GM23338 (cell line): Measurements from ENCODE around the gene CSRNP3. TPM values are rescaled to one million over a fixed set of nuclear protein-coding genes. Genes with fewer than 3 reads are reported as not detected.

Experiments
- ATAC-seq: fragments of 200-7000 bp; cut with Tn5 transposase; 3 replicates; pipeline ENCODE4 v1.9.1; 2020
- DNase-seq: peaks from one replicate; pipeline ENCODE4 v3.0.0-alpha.2; 2015; ENCODE audit warnings: low spot score
- H2AFZ ChIP-seq: fragments of 200-600 bp; sonication (generic); 2 replicates; pipeline ENCODE4 v1.8.0; 2016; ENCODE audit warnings: antibody characterized with exemption, mild to moderate bottlenecking, moderate library complexity
- H3F3A ChIP-seq: fragments of 200-600 bp; sonication (generic); replicated peaks from 2 replicates; pipeline ENCODE4 v1.8.0; 2017; ENCODE audit warnings: antibody characterized with exemption, mixed run types, low read depth
- H3K27ac ChIP-seq: fragments of 200-600 bp; sonication (generic); 2 replicates; pipeline ENCODE4 v1.6.1; 2016; ENCODE audit warnings: low read depth
- H3K27me3 ChIP-seq: fragments of 200-600 bp; sonication (generic); 2 replicates; pipeline ENCODE4 v1.8.0; 2016; ENCODE audit warnings: mild to moderate bottlenecking, mixed run types, moderate library complexity; ENCODE audit not compliant: insufficient read depth
- H3K36me3 ChIP-seq: fragments of 200-600 bp; sonication (generic); 2 replicates; pipeline ENCODE4 v1.8.0; 2016; ENCODE audit warnings: mild to moderate bottlenecking; ENCODE audit not compliant: insufficient read depth
- H3K4me1 ChIP-seq: fragments of 200-600 bp; sonication (generic); 2 replicates; pipeline ENCODE4 v1.8.0; 2016; ENCODE audit warnings: mild to moderate bottlenecking, moderate library complexity; ENCODE audit not compliant: insufficient read depth
- H3K4me2 ChIP-seq: fragments of 200-600 bp; sonication (generic); 2 replicates; pipeline ENCODE4 v1.7.1; 2017; ENCODE audit warnings: mixed run types
- H3K4me3 ChIP-seq: fragments of 200-600 bp; sonication (generic); 2 replicates; pipeline ENCODE4 v1.6.1; 2016; ENCODE audit warnings: mixed run types
- H3K79me2 ChIP-seq: fragments of 200-600 bp; sonication (generic); replicated peaks from 2 replicates; pipeline ENCODE4 v1.8.0; 2017; ENCODE audit warnings: mild to moderate bottlenecking; ENCODE audit not compliant: insufficient read depth
- H3K9me2 ChIP-seq: fragments of 200-600 bp; sonication (generic); 2 replicates; pipeline ENCODE4 v1.8.0; 2017; ENCODE audit not compliant: insufficient read depth
- H4K20me1 ChIP-seq: fragments of 200-600 bp; sonication (generic); replicated peaks from 2 replicates; pipeline ENCODE4 v1.8.0; 2017; ENCODE audit warnings: mild to moderate bottlenecking; ENCODE audit not compliant: insufficient read depth
- H3K27ac Mint-ChIP-seq: 2 replicates; pipeline ENCODE4 v1.8.0; 2020; ENCODE audit warnings: inconsistent platforms, mild to moderate bottlenecking, moderate library complexity, mixed read lengths
- H3K27me3 Mint-ChIP-seq: 3 replicates; pipeline ENCODE4 v1.8.0; 2022; ENCODE audit warnings: low read depth, mild to moderate bottlenecking, moderate library complexity, mixed read lengths, inconsistent platforms; ENCODE audit not compliant: insufficient read depth, poor library complexity
- H3K36me3 Mint-ChIP-seq: 3 replicates; pipeline ENCODE4 v1.8.0; 2021; ENCODE audit warnings: low read depth, mild to moderate bottlenecking, inconsistent platforms, moderate library complexity, mixed read lengths
- H3K4me1 Mint-ChIP-seq: 3 replicates; pipeline ENCODE4 v1.8.0; 2020; ENCODE audit warnings: mild to moderate bottlenecking, inconsistent platforms, mixed read lengths
- H3K4me3 Mint-ChIP-seq: 3 replicates; pipeline ENCODE4 v1.8.0; 2021; ENCODE audit warnings: moderate library complexity, mild to moderate bottlenecking, inconsistent platforms, mixed read lengths
- H3K9me3 Mint-ChIP-seq: 3 replicates; pipeline ENCODE4 v1.8.0; 2020; ENCODE audit warnings: moderate library complexity, mild to moderate bottlenecking, inconsistent platforms, mixed read lengths
- CTCF ChIP-seq, 2 experiments: fragments of 200-600 bp in 1 of 2; sonication (generic) in 1 of 2; conservative IDR thresholded peaks; 2 replicates each; pipeline versions ENCODE4 v1.5.1 to v1.6.1; 2016 to 2017; ENCODE audit warnings: antibody characterized with exemption in 2 of 2, low read depth in 2 of 2, mild to moderate bottlenecking in 2 of 2, moderate library complexity in 1 of 2
- EZH2 ChIP-seq: fragments of 200-600 bp; sonication (generic); IDR thresholded peaks from one replicate; pipeline ENCODE4 v1.8.0; 2017; ENCODE audit warnings: antibody characterized with exemption, mild to moderate bottlenecking, low read depth; ENCODE audit not compliant: unreplicated experiment
- EZH2phosphoT487 ChIP-seq: fragments of 200-600 bp; sonication (generic); IDR thresholded peaks from one replicate; pipeline ENCODE4 v1.8.1; 2018; ENCODE audit warnings: antibody characterized with exemption; ENCODE audit not compliant: unreplicated experiment
- REST ChIP-seq: IDR thresholded peaks from one replicate; pipeline ENCODE4 v1.6.1; 2018; ENCODE audit warnings: antibody characterized with exemption; ENCODE audit not compliant: unreplicated experiment
- STAT1 ChIP-seq: IDR thresholded peaks from one replicate; pipeline ENCODE4 v1.6.1; 2016; ENCODE audit warnings: antibody characterized with exemption; ENCODE audit not compliant: unreplicated experiment
- polyA plus RNA-seq: library from polyadenylated mRNA; unstranded; fragments of >200 nt; fragmentation: Nextera tagmentation; extraction: Ambion mirVana; gene quantifications from 2 replicates; pipeline ENCODE4 v1.2.1, GENCODE V29; 2016
- total RNA-seq: library from RNA; depleted of rRNA; stranded (reverse); fragments of >200 nt; shearing (Covaris generic); gene quantifications from 2 replicates; pipeline ENCODE4 v1.2.3, GENCODE V29; 2014
- TF ChIP-seq, protein P1 (sequence below): fragments of 250-450 bp; sonication (Bioruptor Pico); IDR thresholded peaks from 2 replicates; pipeline ENCODE4 v1.5.0; 2020; ENCODE audit warnings: mild to moderate bottlenecking, moderate library complexity
- TF ChIP-seq, protein P2 (sequence below): IDR thresholded peaks from 2 replicates; pipeline ENCODE4 v1.6.1; 2016; ENCODE audit warnings: antibody characterized with exemption

The CSRNP3 gene
- total and polyA plus RNA-seq, 2 experiments from 2014 or later, result 3.8 to 6.8 TPM

GRCh38 chr2:165596788-165597187 is 127.3 kb downstream of the CSRNP3 start:
- H3K36me3 Mint-ChIP-seq, result peaks cover 8% of the 10 kb centered on the region; the same call in 2 of the 3 replicates
- no peaks in the 10 kb centered on the region for H3K36me3 ChIP-seq
- no peak overlapping the region for H3K4me3 Mint-ChIP-seq

GRCh38 chr2:165601065-165601830 is 131.8 kb downstream of the CSRNP3 start:
- Histone ChIP-seq H3K4me1 (no peaks in the 10 kb centered on the region), H3F3A (no peaks in the 10 kb centered on the region), H3K36me3 (no peaks in the 10 kb centered on the region), H3K4me2 (no peak overlapping the region), H3K79me2 (no peaks in the 10 kb centered on the region), H3K4me3 (no peak overlapping the region), H4K20me1 (no peaks in the 10 kb centered on the region), H3K27ac (no peak overlapping the region), H2AFZ (no peak overlapping the region), H3K27me3 (no peaks in the 10 kb centered on the region), H3K9me2 (no peaks in the 10 kb centered on the region)
- no peak overlapping the region for H3K27ac Mint-ChIP-seq
- DNase-seq (no peak), ATAC-seq (no peak)
- H3K27me3 Mint-ChIP-seq, result peaks cover 1% of the 10 kb centered on the region
- H3K36me3 Mint-ChIP-seq, result no peaks in the 10 kb centered on the region
- H3K4me1 Mint-ChIP-seq, result no peaks in the 10 kb centered on the region
- no peak overlapping the region for H3K4me3 Mint-ChIP-seq
- no peaks in the 10 kb centered on the region for H3K9me3 Mint-ChIP-seq
- TF ChIP-seq EZH2phosphoT487 (no peak), EZH2 (no peak), REST (no peak), CTCF (conservative IDR thresholded peaks at IDR 0.05; ENCODE audit: low read depth in 2 of 2) (no peak)
- TF ChIP-seq, protein P1, sequence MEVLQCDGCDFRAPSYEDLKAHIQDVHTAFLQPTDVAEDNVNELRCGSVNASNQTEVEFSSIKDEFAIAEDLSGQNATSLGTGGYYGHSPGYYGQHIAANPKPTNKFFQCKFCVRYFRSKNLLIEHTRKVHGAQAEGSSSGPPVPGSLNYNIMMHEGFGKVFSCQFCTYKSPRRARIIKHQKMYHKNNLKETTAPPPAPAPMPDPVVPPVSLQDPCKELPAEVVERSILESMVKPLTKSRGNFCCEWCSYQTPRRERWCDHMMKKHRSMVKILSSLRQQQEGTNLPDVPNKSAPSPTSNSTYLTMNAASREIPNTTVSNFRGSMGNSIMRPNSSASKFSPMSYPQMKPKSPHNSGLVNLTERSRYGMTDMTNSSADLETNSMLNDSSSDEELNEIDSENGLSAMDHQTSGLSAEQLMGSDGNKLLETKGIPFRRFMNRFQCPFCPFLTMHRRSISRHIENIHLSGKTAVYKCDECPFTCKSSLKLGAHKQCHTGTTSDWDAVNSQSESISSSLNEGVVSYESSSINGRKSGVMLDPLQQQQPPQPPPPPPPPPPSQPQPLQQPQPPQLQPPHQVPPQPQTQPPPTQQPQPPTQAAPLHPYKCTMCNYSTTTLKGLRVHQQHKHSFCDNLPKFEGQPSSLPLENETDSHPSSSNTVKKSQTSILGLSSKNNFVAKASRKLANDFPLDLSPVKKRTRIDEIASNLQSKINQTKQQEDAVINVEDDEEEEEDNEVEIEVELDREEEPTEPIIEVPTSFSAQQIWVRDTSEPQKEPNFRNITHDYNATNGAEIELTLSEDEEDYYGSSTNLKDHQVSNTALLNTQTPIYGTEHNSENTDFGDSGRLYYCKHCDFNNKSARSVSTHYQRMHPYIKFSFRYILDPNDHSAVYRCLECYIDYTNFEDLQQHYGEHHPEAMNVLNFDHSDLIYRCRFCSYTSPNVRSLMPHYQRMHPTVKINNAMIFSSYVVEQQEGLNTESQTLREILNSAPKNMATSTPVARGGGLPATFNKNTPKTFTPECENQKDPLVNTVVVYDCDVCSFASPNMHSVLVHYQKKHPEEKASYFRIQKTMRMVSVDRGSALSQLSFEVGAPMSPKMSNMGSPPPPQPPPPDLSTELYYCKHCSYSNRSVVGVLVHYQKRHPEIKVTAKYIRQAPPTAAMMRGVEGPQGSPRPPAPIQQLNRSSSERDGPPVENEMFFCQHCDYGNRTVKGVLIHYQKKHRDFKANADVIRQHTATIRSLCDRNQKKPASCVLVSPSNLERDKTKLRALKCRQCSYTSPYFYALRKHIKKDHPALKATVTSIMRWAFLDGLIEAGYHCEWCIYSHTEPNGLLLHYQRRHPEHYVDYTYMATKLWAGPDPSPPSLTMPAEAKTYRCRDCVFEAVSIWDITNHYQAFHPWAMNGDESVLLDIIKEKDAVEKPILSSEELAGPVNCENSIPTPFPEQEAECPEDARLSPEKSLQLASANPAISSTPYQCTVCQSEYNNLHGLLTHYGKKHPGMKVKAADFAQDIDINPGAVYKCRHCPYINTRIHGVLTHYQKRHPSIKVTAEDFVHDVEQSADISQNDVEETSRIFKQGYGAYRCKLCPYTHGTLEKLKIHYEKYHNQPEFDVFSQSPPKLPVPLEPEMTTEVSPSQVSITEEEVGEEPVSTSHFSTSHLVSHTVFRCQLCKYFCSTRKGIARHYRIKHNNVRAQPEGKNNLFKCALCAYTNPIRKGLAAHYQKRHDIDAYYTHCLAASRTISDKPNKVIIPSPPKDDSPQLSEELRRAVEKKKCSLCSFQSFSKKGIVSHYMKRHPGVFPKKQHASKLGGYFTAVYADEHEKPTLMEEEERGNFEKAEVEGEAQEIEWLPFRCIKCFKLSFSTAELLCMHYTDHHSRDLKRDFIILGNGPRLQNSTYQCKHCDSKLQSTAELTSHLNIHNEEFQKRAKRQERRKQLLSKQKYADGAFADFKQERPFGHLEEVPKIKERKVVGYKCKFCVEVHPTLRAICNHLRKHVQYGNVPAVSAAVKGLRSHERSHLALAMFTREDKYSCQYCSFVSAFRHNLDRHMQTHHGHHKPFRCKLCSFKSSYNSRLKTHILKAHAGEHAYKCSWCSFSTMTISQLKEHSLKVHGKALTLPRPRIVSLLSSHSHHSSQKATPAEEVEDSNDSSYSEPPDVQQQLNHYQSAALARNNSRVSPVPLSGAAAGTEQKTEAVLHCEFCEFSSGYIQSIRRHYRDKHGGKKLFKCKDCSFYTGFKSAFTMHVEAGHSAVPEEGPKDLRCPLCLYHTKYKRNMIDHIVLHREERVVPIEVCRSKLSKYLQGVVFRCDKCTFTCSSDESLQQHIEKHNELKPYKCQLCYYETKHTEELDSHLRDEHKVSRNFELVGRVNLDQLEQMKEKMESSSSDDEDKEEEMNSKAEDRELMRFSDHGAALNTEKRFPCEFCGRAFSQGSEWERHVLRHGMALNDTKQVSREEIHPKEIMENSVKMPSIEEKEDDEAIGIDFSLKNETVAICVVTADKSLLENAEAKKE (CRISPR knock-in tag), result no peak
- TF ChIP-seq, protein P2, sequence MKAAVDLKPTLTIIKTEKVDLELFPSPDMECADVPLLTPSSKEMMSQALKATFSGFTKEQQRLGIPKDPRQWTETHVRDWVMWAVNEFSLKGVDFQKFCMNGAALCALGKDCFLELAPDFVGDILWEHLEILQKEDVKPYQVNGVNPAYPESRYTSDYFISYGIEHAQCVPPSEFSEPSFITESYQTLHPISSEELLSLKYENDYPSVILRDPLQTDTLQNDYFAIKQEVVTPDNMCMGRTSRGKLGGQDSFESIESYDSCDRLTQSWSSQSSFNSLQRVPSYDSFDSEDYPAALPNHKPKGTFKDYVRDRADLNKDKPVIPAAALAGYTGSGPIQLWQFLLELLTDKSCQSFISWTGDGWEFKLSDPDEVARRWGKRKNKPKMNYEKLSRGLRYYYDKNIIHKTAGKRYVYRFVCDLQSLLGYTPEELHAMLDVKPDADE, result no peak

More at GRCh38 chr2:165596788-165597187, 127.3 kb downstream of the CSRNP3 start:
- peaks cover 1% of the 10 kb centered on the region for H3K27me3 Mint-ChIP-seq
- peaks cover 7% of the 10 kb centered on the region for H3K9me3 Mint-ChIP-seq
- no peak for TF ChIP-seq STAT1
- no peak overlapping the region for H3K4me2 ChIP-seq
- DNase-seq (no peak), ATAC-seq (no peak)
- H3K9me2 ChIP-seq, result no peaks in the 10 kb centered on the region
- no peaks in the 10 kb centered on the region for H4K20me1 ChIP-seq
- no peak overlapping the region for H3K27ac ChIP-seq
- H3K4me3 ChIP-seq, result no peak overlapping the region
- H3K27me3 ChIP-seq, result no peaks in the 10 kb centered on the region
- H3K4me1 Mint-ChIP-seq, result no peaks in the 10 kb centered on the region
- H3K27ac Mint-ChIP-seq, result no peak overlapping the region
- no peaks in the 10 kb centered on the region for H3K79me2 ChIP-seq
- no peaks in the 10 kb centered on the region for H3K4me1 ChIP-seq
- H3F3A ChIP-seq, result no peaks in the 10 kb centered on the region
- no peak overlapping the region for H2AFZ ChIP-seq
